Caco-2 (cell line): ENCODE data around the gene MYRF. TPM values are rescaled to one million over a fixed set of nuclear protein-coding genes. Genes with fewer than 3 reads are reported as not detected.
A peak's percentile ranks its signal among the peaks of the same experiment; 100 is the strongest.

Experiments used
- BruUV-seq: library from RNA; stranded (reverse); fragments of 400-500 nt; replicated peaks from 2 replicates; lab custom pipeline; 2021; lab: Mats Ljungman, UMichigan
- CTCF ChIA-PET: fragments of 300-600 bp; sonication (Branson Sonifier 250); formaldehyde crosslinking; loops from one replicate; lab custom pipeline; 2022; ENCODE audit warnings: antibody characterized with exemption; lab: Charles Lee
- POLR2A ChIA-PET: fragments of 300-600 bp; sonication (Branson Sonifier 250); formaldehyde crosslinking; loops from one replicate; lab custom pipeline; 2022; ENCODE audit warnings: antibody characterized with exemption; lab: Charles Lee
- DNase-seq, 2 experiments: peaks; one replicate each; pipeline versions ENCODE4 v3.0.0 to v3.0.0-alpha.2; 2020 to 2022
- H3K27me3 ChIP-seq: replicated peaks from 2 replicates; pipeline ENCODE4 v1.6.0; 2011; ENCODE audit warnings: low read length; ENCODE audit not compliant: control insufficient read depth, insufficient read depth
- H3K36me3 ChIP-seq: 2 replicates; pipeline ENCODE4 v1.5.1; 2011; ENCODE audit warnings: low read length; ENCODE audit not compliant: control insufficient read depth, insufficient read depth
- H3K4me1 ChIP-seq: fragments of 250-450 bp; sonication (Bioruptor Pico); 2 replicates; pipeline ENCODE4 v1.5.1; 2020; ENCODE audit warnings: mild to moderate bottlenecking
- H3K4me3 ChIP-seq: 2 replicates; pipeline ENCODE4 v1.5.1; 2011; ENCODE audit warnings: low read depth, mild to moderate bottlenecking, control low read depth, low read length
- H3K9me3 ChIP-seq: fragments of 250-450 bp; sonication (Bioruptor Pico); 2 replicates; pipeline ENCODE4 v1.5.1; 2020; ENCODE audit warnings: mild to moderate bottlenecking, moderate library complexity
- H3K27ac Mint-ChIP-seq: one replicate; pipeline ENCODE4 v1.8.0; 2022; ENCODE audit warnings: mixed read lengths; ENCODE audit not compliant: unreplicated experiment
- H3K27me3 Mint-ChIP-seq: one replicate; pipeline ENCODE4 v1.8.0; 2022; ENCODE audit warnings: mixed read lengths; ENCODE audit not compliant: insufficient read depth, unreplicated experiment
- H3K36me3 Mint-ChIP-seq: one replicate; pipeline ENCODE4 v1.8.0; 2022; ENCODE audit warnings: mild to moderate bottlenecking, mixed read lengths; ENCODE audit not compliant: insufficient read depth, unreplicated experiment
- H3K4me1 Mint-ChIP-seq: one replicate; pipeline ENCODE4 v1.8.0; 2022; ENCODE audit warnings: low read depth, mixed read lengths; ENCODE audit not compliant: unreplicated experiment
- H3K4me3 Mint-ChIP-seq: one replicate; pipeline ENCODE4 v1.8.0; 2022; ENCODE audit warnings: mild to moderate bottlenecking, moderate library complexity, mixed read lengths; ENCODE audit not compliant: unreplicated experiment
- H3K9me3 Mint-ChIP-seq: one replicate; pipeline ENCODE4 v1.8.0; 2022; ENCODE audit warnings: mixed read lengths; ENCODE audit not compliant: unreplicated experiment
- intact Hi-C: fragments of 100-400 bp; cut with micrococcal nuclease; formaldehyde crosslinking; loops from one replicate; pipeline ENCODE4 v1.10.0; 2022; ENCODE audit not compliant: unreplicated experiment
- total RNA-seq: library from RNA; stranded (reverse); gene quantifications from 2 replicates; pipeline ENCODE4 v1.2.3, GENCODE V29; 2022
- TF ChIP-seq, protein P1 (sequence below), 2 experiments: fragments of 200-600 bp in 1 of 2; IDR thresholded peaks; 1 replicate in 1 of 2; 2 replicates in 1 of 2; pipeline versions ENCODE4 v1.5.1 to v1.8.0; 2011 to 2022; ENCODE audit warnings: antibody characterized with exemption in 1 of 2, control low read depth in 1 of 2, inconsistent platforms in 1 of 2, low read depth in 1 of 2, low read length in 1 of 2, mild to moderate bottlenecking in 1 of 2, moderate library complexity in 1 of 2; ENCODE audit not compliant: insufficient read depth in 1 of 2, severe bottlenecking in 1 of 2, unreplicated experiment in 1 of 2

The MYRF gene
- total RNA-seq, 1 experiment from 2014 or later, result 169 TPM

- Mint-ChIP-seq H3K4me3 (no peak overlapping the region), H3K27ac (no peak overlapping the region), H3K9me3 (no peaks in the 10 kb centered on the region), H3K36me3 (peaks cover 28% of the 10 kb centered on the region), H3K27me3 (no peaks in the 10 kb centered on the region), H3K4me1 (peaks cover 9% of the 10 kb centered on the region)
- TF ChIP-seq, protein P1, sequence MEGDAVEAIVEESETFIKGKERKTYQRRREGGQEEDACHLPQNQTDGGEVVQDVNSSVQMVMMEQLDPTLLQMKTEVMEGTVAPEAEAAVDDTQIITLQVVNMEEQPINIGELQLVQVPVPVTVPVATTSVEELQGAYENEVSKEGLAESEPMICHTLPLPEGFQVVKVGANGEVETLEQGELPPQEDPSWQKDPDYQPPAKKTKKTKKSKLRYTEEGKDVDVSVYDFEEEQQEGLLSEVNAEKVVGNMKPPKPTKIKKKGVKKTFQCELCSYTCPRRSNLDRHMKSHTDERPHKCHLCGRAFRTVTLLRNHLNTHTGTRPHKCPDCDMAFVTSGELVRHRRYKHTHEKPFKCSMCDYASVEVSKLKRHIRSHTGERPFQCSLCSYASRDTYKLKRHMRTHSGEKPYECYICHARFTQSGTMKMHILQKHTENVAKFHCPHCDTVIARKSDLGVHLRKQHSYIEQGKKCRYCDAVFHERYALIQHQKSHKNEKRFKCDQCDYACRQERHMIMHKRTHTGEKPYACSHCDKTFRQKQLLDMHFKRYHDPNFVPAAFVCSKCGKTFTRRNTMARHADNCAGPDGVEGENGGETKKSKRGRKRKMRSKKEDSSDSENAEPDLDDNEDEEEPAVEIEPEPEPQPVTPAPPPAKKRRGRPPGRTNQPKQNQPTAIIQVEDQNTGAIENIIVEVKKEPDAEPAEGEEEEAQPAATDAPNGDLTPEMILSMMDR (IDR thresholded peaks at IDR 0.05; ENCODE audit: insufficient read depth in 1 of 2, low read depth in 1 of 2, low read length in 1 of 2, severe bottlenecking in 1 of 2, unreplicated experiment in 1 of 2), result no peak
- BruUV-seq, result no TSS peak
- Histone ChIP-seq H3K9me3 (no peaks in the 10 kb centered on the region), H3K27me3 (no peaks in the 10 kb centered on the region), H3K4me1 (no peaks in the 10 kb centered on the region), H3K36me3 (peaks cover 4% of the 10 kb centered on the region; the same call in 1 of the 2 replicates), H3K4me3 (no peak overlapping the region)
- DNase-seq, result no peak
- CTCF ChIA-PET, result interaction anchor here (0.5 to 2.1 kb wide), 22 partner anchors 9 to 255 kb away, joined by 3 to 23 read pairs (median 6); partner anchors contain the start of gene LRRC10B
- POLR2A ChIA-PET, result interaction anchor here (0.7 kb wide), 1 partner anchor 66 kb away, joined by 6 read pairs; no protein-coding TSS in a partner anchor
- intact Hi-C loops, result loop anchor here (1.0 to 5.0 kb wide), 2 partner anchors 50 to 105 kb away; no protein-coding TSS in a partner anchor
These were observed 19.7 kb upstream of the MYRF start for GRCh38 chr11:61732705-61733104.

- TF ChIP-seq, protein P1 (IDR thresholded peaks at IDR 0.05; ENCODE audit: insufficient read depth in 1 of 2, low read depth in 1 of 2, low read length in 1 of 2, severe bottlenecking in 1 of 2, unreplicated experiment in 1 of 2), result peak; percentile 98 to 99
- H3K36me3 Mint-ChIP-seq, result peaks cover 26% of the 10 kb centered on the region
- peaks cover 4% of the 10 kb centered on the region; the same call in 1 of the 2 replicates for H3K36me3 ChIP-seq
- H3K9me3 Mint-ChIP-seq, result no peaks in the 10 kb centered on the region
- CTCF ChIA-PET, result interaction anchor here (0.5 to 2.1 kb wide), 32 partner anchors 8 to 256 kb away, joined by 3 to 23 read pairs (median 4); partner anchors contain the start of gene LRRC10B
- no peaks in the 10 kb centered on the region for H3K4me1 ChIP-seq
- H3K27me3 ChIP-seq, result no peaks in the 10 kb centered on the region
- POLR2A ChIA-PET, result interaction anchor here (0.5 to 0.7 kb wide), 2 partner anchors 60 to 67 kb away, joined by 3 to 6 read pairs; partner anchors contain the start of gene FEN1
- H3K4me1 Mint-ChIP-seq, result peaks cover 9% of the 10 kb centered on the region
- peak; percentile 79 to 85 for DNase-seq
- BruUV-seq, result no TSS peak
- intact Hi-C loops, result loop anchor here (1.0 to 5.0 kb wide), 2 partner anchors 51 to 106 kb away; no protein-coding TSS in a partner anchor
- no peak overlapping the region for H3K4me3 ChIP-seq
- H3K27ac Mint-ChIP-seq, result peak overlapping the region; percentile 84
- no peak overlapping the region for H3K4me3 Mint-ChIP-seq
- H3K9me3 ChIP-seq, result no peaks in the 10 kb centered on the region
- no peaks in the 10 kb centered on the region for H3K27me3 Mint-ChIP-seq
These were observed 19.1 kb upstream of the MYRF start for GRCh38 chr11:61733120-61733978.

DNA sequence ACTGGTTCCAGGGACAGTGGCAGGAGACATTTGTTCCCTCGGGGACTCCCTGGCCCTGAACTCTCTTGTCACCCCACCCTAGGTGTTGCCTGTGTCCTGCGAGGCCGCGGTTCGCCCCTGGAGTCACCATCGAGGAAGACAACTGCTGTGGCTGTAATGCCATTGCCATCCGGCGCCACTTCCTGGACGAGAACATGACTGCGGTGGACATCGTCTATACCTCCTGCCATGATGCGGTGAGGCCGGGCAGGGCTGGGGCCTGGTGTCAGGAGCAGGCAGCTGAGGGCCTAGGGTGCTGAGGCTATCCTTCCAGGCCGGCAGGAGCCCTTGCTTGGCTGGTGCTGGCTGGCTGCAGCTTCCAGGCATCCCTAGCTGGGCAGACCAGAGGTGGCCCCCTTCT lies 17.7 kb upstream of the MYRF start:
- no peaks in the 10 kb centered on the region for H3K9me3 Mint-ChIP-seq
- intact Hi-C loops, result loop anchor here (5.0 kb wide), 1 partner anchor 107 kb away; no protein-coding TSS in a partner anchor
- peaks cover 23% of the 10 kb centered on the region for H3K36me3 Mint-ChIP-seq
- H3K27ac Mint-ChIP-seq, result no peak overlapping the region
- no peak for DNase-seq
- Histone ChIP-seq H3K4me1 (no peaks in the 10 kb centered on the region), H3K27me3 (no peaks in the 10 kb centered on the region), H3K9me3 (no peaks in the 10 kb centered on the region), H3K4me3 (no peak overlapping the region), H3K36me3 (peaks cover 3% of the 10 kb centered on the region; the same call in 1 of the 2 replicates)
- H3K27me3 Mint-ChIP-seq, result no peaks in the 10 kb centered on the region
- H3K4me1 Mint-ChIP-seq, result peaks cover 9% of the 10 kb centered on the region
- POLR2A ChIA-PET, result no interaction called here
- no peak overlapping the region for H3K4me3 Mint-ChIP-seq
- BruUV-seq, result no TSS peak
- CTCF ChIA-PET, result interaction anchor here (0.6 to 2.1 kb wide), 2 partner anchors 14 to 19 kb away, joined by 3 to 9 read pairs; no protein-coding TSS in a partner anchor
- TF ChIP-seq, protein P1 (IDR thresholded peaks at IDR 0.05; ENCODE audit: insufficient read depth in 1 of 2, low read depth in 1 of 2, low read length in 1 of 2, severe bottlenecking in 1 of 2, unreplicated experiment in 1 of 2), result no peak
